ENCODE results near the gene SPINT4. TPM values are rescaled to one million over a fixed set of nuclear protein-coding genes. Genes with fewer than 3 reads are reported as not detected.

Gene SPINT4
- total and polyA plus RNA-seq, 2 of the 8 experiments (the other 6 are each of a cell fraction or from before 2014, with no cell fraction given): not detected

GRCh38 chr20:45685896-45686295 is 36.3 kb upstream of the SPINT4 start:
- Histone ChIP-seq H3K4me1 (replicated peaks in 1 of 4; ENCODE audit: control insufficient read depth in 3 of 4, insufficient read depth in 4 of 4, low read length in 3 of 4) (no peaks in the 10 kb centered on the region), H3K79me2 (ENCODE audit: control insufficient read depth in 1 of 2, insufficient read depth in 2 of 2, low read length in 2 of 2) (no peaks in the 10 kb centered on the region), H3K14ac (ENCODE audit: insufficient read length) (no peak overlapping the region), H3K23ac (ENCODE audit: insufficient read length) (no peak overlapping the region), H3K79me1 (ENCODE audit: low read depth, low read length) (no peaks in the 10 kb centered on the region), H2BK12ac (ENCODE audit: low read depth, low read length) (peak overlapping the region; percentile 78; the same call in 1 of the 2 replicates), H3K4me3 (ENCODE audit: extremely low read depth in 1 of 4, insufficient read depth in 2 of 4, low read depth in 3 of 4, low read length in 4 of 4) (no peak overlapping the region), H2BK20ac (ENCODE audit: low read length) (peak overlapping the region; percentile 27; the same call in 1 of the 2 replicates), H3K18ac (ENCODE audit: extremely low read depth, low read length) (peak overlapping the region; percentile 27; the same call in 1 of the 2 replicates), H3K36me3 (ENCODE audit: control insufficient read depth in 2 of 4, insufficient read depth in 4 of 4, low read length in 3 of 4) (no peaks in the 10 kb centered on the region), H3K23me2 (ENCODE audit: low read depth, low read length) (no peaks in the 10 kb centered on the region), H4K5ac (ENCODE audit: insufficient read length, low read depth, low read length) (no peak overlapping the region), H3K4me2 (ENCODE audit: insufficient read depth in 1 of 2, low read depth in 2 of 2, low read length in 2 of 2) (no peak overlapping the region), H3K9me3 (ENCODE audit: insufficient read depth in 2 of 2, low read depth in 1 of 2, low read length in 1 of 2) (no peaks in the 10 kb centered on the region), H4K91ac (replicated peaks; ENCODE audit: insufficient read length, low read length) (no peak overlapping the region), H4K8ac (ENCODE audit: extremely low read depth, insufficient read depth, low read length) (no peak overlapping the region), H4K20me1 (replicated peaks in 1 of 2; ENCODE audit: control insufficient read depth in 1 of 2, insufficient read depth in 2 of 2, low read length in 2 of 2) (no peaks in the 10 kb centered on the region), H3K27me3 (replicated peaks in 1 of 4; ENCODE audit: control insufficient read depth in 3 of 4, extremely low read depth in 1 of 4, insufficient read depth in 3 of 4, low read length in 3 of 4) (no peaks in the 10 kb centered on the region), H3K4ac (replicated peaks; ENCODE audit: insufficient read length, low read depth, low read length) (no peak overlapping the region), H3K27ac (ENCODE audit: low read depth, low read length) (no peak overlapping the region), H2BK5ac (ENCODE audit: low read depth, low read length) (peak overlapping the region; percentile 19; the same call in 1 of the 2 replicates), H2AFZ (ENCODE audit: low read length) (no peak overlapping the region), H2BK120ac (replicated peaks; ENCODE audit: low read depth, low read length) (no peak overlapping the region), H2AK5ac (ENCODE audit: low read depth, low read length) (no peak overlapping the region), H3K56ac (replicated peaks; ENCODE audit: insufficient read length, low read depth, low read length) (no peak overlapping the region), H2BK15ac (ENCODE audit: low read length) (no peak overlapping the region; the same call in 1 of the 2 replicates), H3K9ac (replicated peaks in 1 of 4; ENCODE audit: extremely low read depth in 1 of 4, low read depth in 3 of 4, low read length in 3 of 4) (no peak overlapping the region)
- ChIA-PET CTCF (ENCODE audit: partially characterized antibody) (interaction anchor here (0.6 to 1.9 kb wide), 15 partner anchors 9 to 147 kb away, joined by 3 to 8 read pairs (median 5); partner anchors contain the start of genes WFDC10A and WFDC13), POLR2A (ENCODE audit: partially characterized antibody) (no interaction called here)
- peak; percentile 65 for FAIRE-seq
- 76% methylated on average over 3 of the region's 3 CpGs; no CpG with 5 or more reads in 1 of the 2 experiments for WGBS, 2 experiments (ENCODE audit: extremely low coverage in 1 of 2, insufficient coverage in 1 of 2, insufficient read length in 1 of 2, insufficient replicate concordance in 2 of 2, low coverage in 1 of 2, low lambda C conversion rate in 2 of 2, missing lambda C conversion rate in 1 of 2)
- peak; percentile 45 to 73 (median 72) for TF ChIP-seq CTCF (IDR thresholded peaks at IDR 0.05; ENCODE audit: control extremely low read depth in 1 of 3, insufficient read depth in 1 of 3, low read depth in 1 of 3, low read length in 3 of 3)
- TF ChIP-seq RAD21 (IDR thresholded peaks at IDR 0.05 in 1 of 2, conservative IDR thresholded peaks at IDR 0.05 in 1 of 2; ENCODE audit: low read depth in 2 of 2, low read length in 2 of 2): peak in 1 of 2 experiments; percentile 51; a peak in 3 of 4 replicates
- no peak for TF ChIP-seq EZH2 (IDR thresholded peaks at IDR 0.05; ENCODE audit: low read depth, low read length, severe bottlenecking)
- TF ChIP-seq ATF2 (IDR thresholded peaks at IDR 0.05; ENCODE audit: low read length): no peak
- no peak for TF ChIP-seq PHF8 (conservative IDR thresholded peaks at IDR 0.05; ENCODE audit: low read depth, low read length)
- DNase-seq (ENCODE audit: low read depth in 1 of 2, low spot score in 2 of 2): peak; percentile 19 to 55

Measured in H1 (cell line).